ENCODE data around the gene RNU1-2. TPM values are rescaled to one million over a fixed set of nuclear protein-coding genes. Genes with fewer than 3 reads are reported as not detected.
A peak's percentile ranks its signal among the peaks of the same experiment; 100 is the strongest.
"Not testable (repeated sequence)": the region's sequence is repeated elsewhere in the genome, so short reads cannot be mapped to it uniquely, and the experiment has no call there.

RNU1-2 gene
- polyA plus RNA-seq (2013, experiment 1 of 2), result 27,992 TPM
- 20,955 TPM for polyA plus RNA-seq (2013, experiment 2 of 2)

DNA sequence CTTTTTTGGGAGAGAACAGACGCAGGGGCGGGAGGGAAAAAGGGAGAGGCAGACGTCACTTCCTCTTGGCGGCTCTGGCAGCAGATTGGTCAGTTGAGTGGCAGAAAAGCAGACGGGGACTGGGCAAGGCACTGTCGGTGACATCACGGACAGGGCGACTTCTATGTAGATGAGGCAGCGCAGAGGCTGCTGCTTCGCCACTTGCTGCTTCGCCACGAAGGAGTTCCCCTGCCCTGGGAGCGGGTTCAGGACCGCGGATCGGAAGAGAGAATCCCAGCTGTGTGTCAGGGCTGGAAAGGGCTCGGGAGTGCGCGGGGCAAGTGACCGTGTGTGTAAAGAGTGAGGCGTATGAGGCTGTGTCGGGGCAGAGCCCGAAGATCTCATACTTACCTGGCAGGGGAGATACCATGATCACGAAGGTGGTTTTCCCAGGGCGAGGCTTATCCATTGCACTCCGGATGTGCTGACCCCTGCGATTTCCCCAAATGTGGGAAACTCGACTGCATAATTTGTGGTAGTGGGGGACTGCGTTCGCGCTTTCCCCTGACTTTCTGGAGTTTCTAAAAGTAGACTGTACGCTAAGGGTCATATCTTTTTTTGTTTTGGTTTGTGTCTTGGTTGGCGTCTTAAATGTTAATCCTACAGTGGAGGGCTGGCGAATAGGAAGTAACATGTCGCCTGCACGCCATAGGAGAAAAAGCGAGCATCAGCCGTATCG is at the start of gene RNU1-2:
Gene RNU1-2, plus strand, starts transcription at position 383 of the 718 bp plus-strand sequence.
- under 1% methylated on average over 25 of the region's 39 CpGs for WGBS
- peak within 1 kb of the TSS; percentile 48 for H3K4me3 ChIP-seq (ENCODE audit: low read length)

DNA sequence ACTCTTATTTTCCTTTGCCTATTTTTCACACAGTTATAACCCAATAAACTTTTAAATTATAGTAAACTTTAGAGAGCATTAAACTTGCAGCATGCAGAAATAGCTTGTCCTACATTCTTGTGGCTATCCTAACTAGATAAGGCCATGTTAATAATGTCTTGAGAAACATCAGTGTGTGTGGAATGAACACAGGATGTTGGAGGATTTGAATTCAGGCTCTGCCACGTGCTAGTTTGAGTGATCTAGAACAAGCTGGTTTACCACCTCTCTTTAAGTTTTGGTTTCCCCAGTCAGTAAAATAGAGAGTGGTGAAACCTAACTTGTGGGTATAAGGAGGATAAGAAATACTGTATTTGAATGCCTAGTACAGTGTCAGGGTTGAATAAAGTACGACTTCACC is 39.6 kb upstream of the RNU1-2 start:
- WGBS, result no CpG with 5 or more reads among the region's 2 CpGs
- H3K27ac ChIP-seq (ENCODE audit: low read depth, low read length); H3K27me3 ChIP-seq (ENCODE audit: insufficient read depth, low read length): not testable (repeated sequence)

More for the DNA sequence above, at the start of gene RNU1-2:
- H3K9ac ChIP-seq (ENCODE audit: low read depth, low read length), result peak within 1 kb of the TSS; percentile 88
- H3K4me1 ChIP-seq (ENCODE audit: insufficient read depth, low read length); H3K36me3 ChIP-seq (ENCODE audit: insufficient read depth, low read length); H3K9me3 ChIP-seq (ENCODE audit: insufficient read depth, low read depth, low read length); H3K27me3 ChIP-seq (ENCODE audit: insufficient read depth, low read length): not testable (repeated sequence)
- H3K27ac ChIP-seq (ENCODE audit: low read depth, low read length), result peak within 1 kb of the TSS; percentile 92

DNA sequence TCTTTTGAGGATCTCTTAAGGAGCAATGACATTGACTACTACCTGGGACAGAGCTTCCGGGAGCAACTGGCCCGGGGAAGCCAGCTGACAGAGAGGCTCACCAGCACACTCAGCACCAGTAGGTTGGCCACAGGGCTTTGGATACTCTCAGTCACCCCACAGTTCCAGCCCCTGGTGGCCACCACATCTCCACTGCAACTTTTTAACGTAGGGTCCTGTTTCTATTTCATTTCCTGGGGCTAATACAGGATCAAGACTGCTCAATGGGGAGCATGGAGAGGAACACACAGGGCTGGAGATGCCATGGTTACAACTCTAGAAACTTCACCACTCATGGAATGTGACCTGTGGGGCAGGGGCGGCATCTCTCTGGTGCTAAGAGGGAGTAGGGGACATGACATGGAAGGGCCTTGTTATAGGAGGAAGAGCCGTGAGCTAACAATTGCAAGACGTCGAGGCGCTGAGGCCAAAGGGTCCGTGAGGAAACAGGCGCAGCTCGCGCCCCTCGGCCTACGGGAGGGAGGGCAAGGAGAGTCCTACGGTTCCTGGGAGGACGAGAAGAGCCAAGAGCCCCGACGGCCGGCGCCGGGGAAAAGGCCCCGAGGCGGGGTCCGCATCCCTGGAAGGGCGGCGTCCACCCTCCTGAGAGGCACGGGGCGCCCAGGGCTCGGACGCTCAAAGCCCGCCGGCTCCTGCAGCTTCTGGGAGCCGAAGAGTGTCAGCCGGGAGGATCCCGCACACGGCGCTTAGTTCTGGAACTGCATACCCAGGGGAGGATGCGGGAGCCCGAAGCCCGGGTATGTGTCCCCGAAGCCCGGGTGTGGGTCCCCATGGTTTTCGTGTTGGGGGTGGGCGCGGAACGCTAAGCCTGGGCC is 36.4 kb upstream of the RNU1-2 start:
- not testable (repeated sequence) for H3K9ac ChIP-seq (ENCODE audit: low read depth, low read length); H3K27ac ChIP-seq (ENCODE audit: low read depth, low read length); H3K27me3 ChIP-seq (ENCODE audit: insufficient read depth, low read length); H3K36me3 ChIP-seq (ENCODE audit: insufficient read depth, low read length); H3K4me1 ChIP-seq (ENCODE audit: insufficient read depth, low read length); H3K9me3 ChIP-seq (ENCODE audit: insufficient read depth, low read depth, low read length)
- H3K4me3 ChIP-seq (ENCODE audit: low read length), result peak overlapping the region; percentile 48
- 8% methylated on average over 6 of the region's 46 CpGs for WGBS

More for the DNA sequence above, 39.6 kb upstream of the RNU1-2 start:
- not testable (repeated sequence) for H3K9ac ChIP-seq (ENCODE audit: low read depth, low read length); H3K4me3 ChIP-seq (ENCODE audit: low read length); H3K4me1 ChIP-seq (ENCODE audit: insufficient read depth, low read length); H3K9me3 ChIP-seq (ENCODE audit: insufficient read depth, low read depth, low read length); H3K36me3 ChIP-seq (ENCODE audit: insufficient read depth, low read length)

DNA sequence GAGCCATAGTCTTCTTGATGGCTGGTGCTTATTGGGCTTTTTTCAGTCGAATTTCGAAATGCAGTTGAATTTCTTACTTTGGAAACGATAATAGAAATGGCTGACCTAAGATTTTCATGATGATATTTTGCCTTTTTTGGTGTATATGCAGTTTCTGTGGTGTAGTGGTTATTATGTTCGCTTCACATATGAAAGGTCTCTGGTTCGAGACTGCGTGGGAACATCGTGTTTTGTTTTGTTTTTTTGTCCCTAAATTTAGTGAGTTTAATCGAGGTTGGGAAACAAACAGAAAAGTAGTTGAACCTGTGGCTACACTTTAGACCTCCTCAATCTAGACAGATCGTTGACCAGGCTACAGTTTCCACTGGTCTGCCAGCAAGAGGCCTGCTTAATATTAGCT is 35.7 kb upstream of the RNU1-2 start:
- not testable (repeated sequence) for H3K9me3 ChIP-seq (ENCODE audit: insufficient read depth, low read depth, low read length); H3K9ac ChIP-seq (ENCODE audit: low read depth, low read length); H3K27me3 ChIP-seq (ENCODE audit: insufficient read depth, low read length); H3K27ac ChIP-seq (ENCODE audit: low read depth, low read length); H3K4me1 ChIP-seq (ENCODE audit: insufficient read depth, low read length); H3K36me3 ChIP-seq (ENCODE audit: insufficient read depth, low read length)
- WGBS, result 23% methylated on average over 6 of the region's 9 CpGs
- peak overlapping the region; percentile 30; the same call in 1 of the 2 replicates for H3K4me3 ChIP-seq (ENCODE audit: low read length)

DNA sequence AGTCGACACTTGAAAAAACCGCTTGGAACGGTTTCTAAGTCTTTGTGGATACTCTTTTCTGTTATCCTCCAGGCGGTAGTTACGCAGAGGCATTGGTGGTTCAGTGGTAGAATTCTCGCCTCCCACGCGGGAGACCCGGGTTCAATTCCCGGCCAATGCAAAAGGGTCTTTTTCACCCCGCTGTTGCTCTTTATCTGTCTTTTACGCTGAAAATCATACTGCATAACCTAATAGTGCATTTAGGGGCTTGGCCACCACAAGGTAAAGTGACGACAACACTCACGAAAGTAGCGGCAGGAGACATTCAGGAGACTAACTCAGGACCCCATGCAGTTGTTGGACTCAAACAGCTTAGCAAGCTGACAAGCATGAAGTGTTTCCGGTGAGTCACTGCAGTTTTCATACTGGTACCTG is 33.9 kb upstream of the RNU1-2 start:
- not testable (repeated sequence) for H3K27me3 ChIP-seq (ENCODE audit: insufficient read depth, low read length); H3K4me1 ChIP-seq (ENCODE audit: insufficient read depth, low read length); H3K9me3 ChIP-seq (ENCODE audit: insufficient read depth, low read depth, low read length); H3K9ac ChIP-seq (ENCODE audit: low read depth, low read length); H3K27ac ChIP-seq (ENCODE audit: low read depth, low read length); H3K36me3 ChIP-seq (ENCODE audit: insufficient read depth, low read length); H3K4me3 ChIP-seq (ENCODE audit: low read length)
- 14% methylated on average over 9 of the region's 16 CpGs for WGBS

DNA sequence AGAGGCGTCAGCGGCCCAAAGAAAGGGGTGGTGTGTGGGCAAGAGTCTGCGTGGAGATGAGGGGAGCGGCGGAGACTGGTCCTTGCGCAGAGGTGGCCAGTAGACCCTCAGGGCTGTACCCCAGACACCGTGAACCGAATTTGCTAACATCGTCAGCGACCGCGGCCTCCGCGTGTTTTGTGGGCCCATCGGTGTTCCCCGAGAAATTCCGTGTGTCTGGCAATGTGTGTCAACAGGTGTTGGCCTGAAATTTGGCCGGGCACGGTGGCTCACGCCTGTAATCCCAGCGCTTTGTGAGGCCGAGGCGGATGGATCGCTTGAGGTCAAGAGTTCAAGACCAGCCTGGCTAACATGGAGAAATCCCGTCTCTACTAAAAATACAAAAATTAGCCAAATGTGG is 33.4 kb upstream of the RNU1-2 start:
- H3K9me3 ChIP-seq (ENCODE audit: insufficient read depth, low read depth, low read length); H3K4me3 ChIP-seq (ENCODE audit: low read length); H3K27me3 ChIP-seq (ENCODE audit: insufficient read depth, low read length); H3K4me1 ChIP-seq (ENCODE audit: insufficient read depth, low read length); H3K36me3 ChIP-seq (ENCODE audit: insufficient read depth, low read length); H3K9ac ChIP-seq (ENCODE audit: low read depth, low read length); H3K27ac ChIP-seq (ENCODE audit: low read depth, low read length): not testable (repeated sequence)
- 96% methylated on average over 24 of the region's 25 CpGs for WGBS

DNA sequence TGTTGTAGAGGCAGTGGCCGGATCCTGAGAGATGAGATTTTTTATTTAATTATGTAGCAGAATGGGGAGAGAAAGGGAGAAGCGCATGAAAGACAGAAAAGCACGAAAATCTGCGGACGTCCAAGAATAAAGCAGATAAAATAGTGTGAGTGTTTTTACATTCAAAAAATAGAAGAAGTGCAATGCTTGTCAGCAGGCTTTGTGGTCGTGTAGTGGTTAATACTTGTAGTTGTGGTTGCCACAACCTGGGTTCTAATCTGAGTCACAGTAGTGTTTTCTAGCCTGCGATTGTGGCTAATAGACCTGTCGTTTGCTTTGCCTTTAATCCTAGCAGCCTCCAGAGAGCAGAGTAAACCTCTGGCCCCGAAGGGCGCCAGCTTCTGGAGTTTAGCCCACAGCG is 32.8 kb upstream of the RNU1-2 start:
- H3K27ac ChIP-seq (ENCODE audit: low read depth, low read length); H3K27me3 ChIP-seq (ENCODE audit: insufficient read depth, low read length); H3K36me3 ChIP-seq (ENCODE audit: insufficient read depth, low read length); H3K9me3 ChIP-seq (ENCODE audit: insufficient read depth, low read depth, low read length); H3K4me3 ChIP-seq (ENCODE audit: low read length); H3K4me1 ChIP-seq (ENCODE audit: insufficient read depth, low read length); H3K9ac ChIP-seq (ENCODE audit: low read depth, low read length): not testable (repeated sequence)
- WGBS, result 91% methylated on average over 5 of the region's 11 CpGs

DNA sequence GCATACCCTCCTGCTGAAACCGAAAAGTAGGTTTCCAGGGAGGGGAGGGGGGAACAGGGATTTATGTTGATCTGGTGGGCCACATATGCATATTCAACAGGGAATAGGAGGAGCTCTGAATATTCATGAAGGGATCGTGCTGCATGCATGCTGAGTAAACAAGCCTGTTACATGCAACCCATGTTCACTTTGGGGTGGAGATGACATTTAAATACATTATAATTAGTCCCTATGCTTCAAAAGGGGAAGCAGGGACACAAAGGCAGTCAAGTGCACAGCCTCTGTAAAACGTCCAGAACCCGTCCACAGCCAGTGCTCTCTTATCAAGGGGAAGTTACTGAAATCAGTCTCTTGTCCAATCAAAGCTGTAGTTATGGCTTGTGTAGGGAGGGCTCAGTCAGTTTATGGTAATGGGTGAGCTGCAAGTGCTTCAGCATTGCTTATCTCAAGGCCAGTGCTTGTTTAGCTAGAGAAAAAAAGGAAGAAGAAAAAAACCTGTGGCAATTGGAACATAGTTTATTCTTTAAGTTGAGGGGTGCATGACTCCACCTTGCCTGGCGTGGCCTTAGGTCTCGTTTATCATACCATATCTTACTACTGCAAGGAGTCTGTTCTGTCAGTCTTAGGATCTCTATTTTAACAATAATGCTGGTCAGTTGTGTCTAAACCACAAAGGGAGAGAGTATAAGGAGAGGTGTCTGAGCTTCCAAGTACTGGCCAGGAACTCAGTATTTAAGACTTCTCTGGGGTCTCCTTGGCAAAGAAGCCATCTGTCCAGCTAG is 28.7 kb upstream of the RNU1-2 start:
- H3K9ac ChIP-seq (ENCODE audit: low read depth, low read length); H3K27ac ChIP-seq (ENCODE audit: low read depth, low read length); H3K9me3 ChIP-seq (ENCODE audit: insufficient read depth, low read depth, low read length); H3K4me1 ChIP-seq (ENCODE audit: insufficient read depth, low read length); H3K36me3 ChIP-seq (ENCODE audit: insufficient read depth, low read length): not testable (repeated sequence)
- Histone ChIP-seq H3K27me3 (ENCODE audit: insufficient read depth, low read length) (peaks cover 12% of the 10 kb centered on the region), H3K4me3 (ENCODE audit: low read length) (peak overlapping the region; percentile 34; the same call in 1 of the 2 replicates)
- 17% methylated on average over 2 of the region's 6 CpGs for WGBS

DNA sequence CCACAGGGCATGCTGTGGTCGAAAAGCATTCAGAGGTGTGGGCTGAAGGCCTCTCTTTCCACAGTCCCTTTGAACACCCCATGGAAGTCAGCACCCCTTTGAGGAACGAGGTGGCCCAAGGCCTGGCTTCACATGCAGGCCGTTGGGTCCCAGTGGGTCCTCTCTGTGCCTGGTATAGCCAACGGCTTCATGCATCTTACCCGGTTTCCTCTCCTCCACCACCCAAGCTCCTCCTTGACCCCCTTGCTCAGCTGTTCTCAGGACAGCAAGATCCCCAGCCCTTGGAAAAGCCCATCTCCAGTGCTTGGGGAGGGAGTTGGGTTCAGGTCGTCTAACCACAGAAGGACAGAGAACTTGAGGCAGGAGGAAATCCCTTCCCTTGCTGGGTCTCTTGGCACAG is 27.0 kb upstream of the RNU1-2 start:
- not testable (repeated sequence) for H3K27ac ChIP-seq (ENCODE audit: low read depth, low read length); H3K9me3 ChIP-seq (ENCODE audit: insufficient read depth, low read depth, low read length); H3K4me1 ChIP-seq (ENCODE audit: insufficient read depth, low read length); H3K36me3 ChIP-seq (ENCODE audit: insufficient read depth, low read length); H3K9ac ChIP-seq (ENCODE audit: low read depth, low read length); H3K4me3 ChIP-seq (ENCODE audit: low read length)
- 86% methylated on average over 3 of the region's 6 CpGs for WGBS
- peaks cover 20% of the 10 kb centered on the region for H3K27me3 ChIP-seq (ENCODE audit: insufficient read depth, low read length)

DNA sequence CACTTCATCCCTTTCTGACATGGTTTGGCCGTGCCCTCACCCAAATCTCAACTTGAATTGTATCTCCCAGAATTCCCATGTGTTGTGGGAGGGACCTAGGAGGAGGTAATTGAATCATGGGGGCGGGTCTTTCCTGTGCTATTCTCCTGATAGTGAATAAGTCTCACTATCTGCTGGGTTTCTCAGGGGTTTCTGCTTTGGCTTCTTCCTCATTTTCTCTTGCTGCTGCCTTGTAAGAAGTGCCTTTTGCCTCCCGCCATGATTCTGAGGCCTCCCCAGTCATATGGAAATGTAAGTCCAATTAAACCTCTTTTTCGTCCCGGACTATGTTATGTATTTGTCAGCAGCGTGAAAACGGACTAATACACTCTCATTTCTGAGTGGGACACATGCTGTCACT is 25.8 kb upstream of the RNU1-2 start:
- peak overlapping the region; percentile 10; the same call in 1 of the 2 replicates for H3K4me3 ChIP-seq (ENCODE audit: low read length)
- not testable (repeated sequence) for H3K4me1 ChIP-seq (ENCODE audit: insufficient read depth, low read length); H3K9me3 ChIP-seq (ENCODE audit: insufficient read depth, low read depth, low read length); H3K27ac ChIP-seq (ENCODE audit: low read depth, low read length); H3K9ac ChIP-seq (ENCODE audit: low read depth, low read length); H3K36me3 ChIP-seq (ENCODE audit: insufficient read depth, low read length)
- 67% methylated on average over 6 of the region's 7 CpGs for WGBS
- peaks cover 23% of the 10 kb centered on the region for H3K27me3 ChIP-seq (ENCODE audit: insufficient read depth, low read length)

DNA sequence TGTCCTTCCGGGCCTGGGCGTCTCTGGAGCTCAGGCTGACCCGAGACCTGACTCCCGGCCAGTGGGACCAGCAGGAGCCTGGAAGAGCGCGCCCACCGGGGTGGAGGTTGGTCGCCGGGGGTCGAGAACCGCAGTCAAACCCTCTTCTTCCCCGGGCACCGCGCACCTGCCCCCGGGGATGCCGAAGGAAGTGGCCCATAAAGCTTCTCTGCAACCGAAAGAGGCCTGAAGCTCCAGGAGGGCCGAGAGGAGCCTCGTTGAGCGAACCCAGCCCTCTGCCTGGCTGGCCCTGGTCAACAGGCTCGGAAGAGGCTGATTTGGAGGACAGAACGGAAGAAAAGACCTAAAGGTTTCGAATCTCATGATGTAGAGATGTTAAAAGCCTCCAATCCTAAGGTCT is 24.6 kb upstream of the RNU1-2 start:
- not testable (repeated sequence) for H3K36me3 ChIP-seq (ENCODE audit: insufficient read depth, low read length)
- 77% methylated on average over 17 of the region's 23 CpGs for WGBS
- peak overlapping the region; percentile 59 for H3K4me3 ChIP-seq (ENCODE audit: low read length)

More for the DNA sequence above, 24.6 kb upstream of the RNU1-2 start:
- H3K27ac ChIP-seq (ENCODE audit: low read depth, low read length); H3K9ac ChIP-seq (ENCODE audit: low read depth, low read length); H3K4me1 ChIP-seq (ENCODE audit: insufficient read depth, low read length); H3K9me3 ChIP-seq (ENCODE audit: insufficient read depth, low read depth, low read length): not testable (repeated sequence)
- peaks cover 33% of the 10 kb centered on the region for H3K27me3 ChIP-seq (ENCODE audit: insufficient read depth, low read length)

Measured in HUES64 (cell line).